Endodermal cell (in vitro differentiated cells): ENCODE data around the gene GRB10. TPM values are rescaled to one million over a fixed set of nuclear protein-coding genes. Genes with fewer than 3 reads are reported as not detected.

ENCODE experiments used
- DNase-seq: peaks from one replicate; pipeline ENCODE4 v3.0.0-alpha.2; 2017
- H3K27ac ChIP-seq: 2 replicates; pipeline ENCODE4 v1.5.1; 2013; ENCODE audit warnings: mild to moderate bottlenecking, low read depth, low read length, moderate library complexity
- H3K27me3 ChIP-seq: 2 replicates; pipeline ENCODE4 v1.6.1; 2013; ENCODE audit warnings: mild to moderate bottlenecking, low read length, moderate library complexity; ENCODE audit not compliant: insufficient read depth, control insufficient read depth, poor library complexity, severe bottlenecking
- H3K36me3 ChIP-seq: 2 replicates; pipeline ENCODE4 v1.7.0; 2013; ENCODE audit warnings: mild to moderate bottlenecking, low read length, moderate library complexity; ENCODE audit not compliant: control insufficient read depth, insufficient read depth
- H3K4me1 ChIP-seq: one replicate; pipeline ENCODE4 v1.7.0; 2013; ENCODE audit warnings: low read length; ENCODE audit not compliant: control insufficient read depth, insufficient read depth
- H3K4me3 ChIP-seq: 2 replicates; pipeline ENCODE4 v1.5.1; 2013; ENCODE audit warnings: mild to moderate bottlenecking, low read length, moderate library complexity
- H3K9ac ChIP-seq: 2 replicates; pipeline ENCODE4 v1.6.1; 2013; ENCODE audit warnings: mild to moderate bottlenecking, low read length, moderate library complexity; ENCODE audit not compliant: poor library complexity, severe bottlenecking; ENCODE audit errors: extremely low read depth
- H3K9me3 ChIP-seq: 2 replicates; pipeline ENCODE4 v1.6.1; 2013; ENCODE audit warnings: mild to moderate bottlenecking, low read length, moderate library complexity; ENCODE audit not compliant: control insufficient read depth
- H3K27ac Mint-ChIP-seq: 2 replicates; pipeline ENCODE4 v1.8.0; 2020; ENCODE audit warnings: mixed read lengths
- H3K27me3 Mint-ChIP-seq: 2 replicates; pipeline ENCODE4 v1.8.0; 2021; ENCODE audit warnings: mild to moderate bottlenecking, mixed read lengths; ENCODE audit not compliant: insufficient read depth
- H3K36me3 Mint-ChIP-seq: 2 replicates; pipeline ENCODE4 v1.8.0; 2020; ENCODE audit warnings: low read depth, mixed read lengths
- H3K4me1 Mint-ChIP-seq: 2 replicates; pipeline ENCODE4 v1.8.0; 2020; ENCODE audit warnings: mixed read lengths
- H3K4me3 Mint-ChIP-seq: 2 replicates; pipeline ENCODE4 v1.8.0; 2020; ENCODE audit warnings: mild to moderate bottlenecking, moderate library complexity, mixed read lengths
- H3K9me3 Mint-ChIP-seq: 2 replicates; pipeline ENCODE4 v1.8.0; 2020; ENCODE audit warnings: mild to moderate bottlenecking, mixed read lengths
- CTCF ChIP-seq: fragments of 200-600 bp; sonication (generic); conservative IDR thresholded peaks from 2 replicates; pipeline ENCODE4 v1.5.0; 2021; ENCODE audit warnings: antibody characterized with exemption, mild to moderate bottlenecking
- WGBS, 2 experiments: methylation state at CpG; one replicate each; pipeline versions ENCODE4 v1.1.5 to v1.1.7; 2013; ENCODE audit warnings: missing lambda C conversion rate in 2 of 2, mixed read lengths in 1 of 2; ENCODE audit not compliant: insufficient coverage in 1 of 2, insufficient read length in 1 of 2; 5-methylcytosine and 5-hydroxymethylcytosine counted together
- total RNA-seq, 2 donors: library from RNA; stranded (reverse); fragmentation: NEBNext Ultra II Directional in 1 of 2; extraction: Animal tissue kit (Norgen Biotek cat#: 25700) in 1 of 2; gene quantifications; 2 replicates in 1 of 2; 3 replicates in 1 of 2; pipeline ENCODE4 v1.2.1, GENCODE V29; 2021

GRB10 gene
- total RNA-seq, 2 donors from 2014 or later = 71.9 to 97.5 TPM

- no peaks in the 10 kb centered on the region for H3K9me3 Mint-ChIP-seq
- 97% methylated on average over 11 to 14 of the region's 14 CpGs for WGBS, 2 experiments
- Histone ChIP-seq H3K9ac (no peak overlapping the region), H3K36me3 (peaks cover 57% of the 10 kb centered on the region), H3K4me1 (no peaks in the 10 kb centered on the region), H3K9me3 (no peaks in the 10 kb centered on the region), H3K27ac (no peak overlapping the region), H3K27me3 (no peaks in the 10 kb centered on the region), H3K4me3 (no peak overlapping the region)
- no peak overlapping the region for H3K27ac Mint-ChIP-seq
- no peak overlapping the region for H3K4me3 Mint-ChIP-seq
- TF ChIP-seq CTCF = no peak
- H3K4me1 Mint-ChIP-seq = peaks cover 8% of the 10 kb centered on the region
- H3K27me3 Mint-ChIP-seq = no peaks in the 10 kb centered on the region
- DNase-seq = no peak
- H3K36me3 Mint-ChIP-seq = peaks cover 44% of the 10 kb centered on the region
Observed at GRCh38 chr7:50619684-50620083, 163.0 kb downstream of the GRB10 start.

- H3K4me1 ChIP-seq = no peaks in the 10 kb centered on the region
- no peak for TF ChIP-seq CTCF
- no peak overlapping the region for H3K4me3 ChIP-seq
- H3K27me3 Mint-ChIP-seq = no peaks in the 10 kb centered on the region
- 95% methylated on average over 4 to 5 of the region's 5 CpGs for WGBS, 2 experiments
- H3K9me3 Mint-ChIP-seq = no peaks in the 10 kb centered on the region
- H3K27ac ChIP-seq = no peak overlapping the region
- no peak overlapping the region for H3K4me3 Mint-ChIP-seq
- DNase-seq = no peak
- H3K36me3 ChIP-seq = peaks cover 63% of the 10 kb centered on the region
- H3K27ac Mint-ChIP-seq = no peak overlapping the region
- H3K9me3 ChIP-seq = no peaks in the 10 kb centered on the region
- H3K36me3 Mint-ChIP-seq = peaks cover 57% of the 10 kb centered on the region
- H3K27me3 ChIP-seq = no peaks in the 10 kb centered on the region
- peaks cover 8% of the 10 kb centered on the region for H3K4me1 Mint-ChIP-seq
- no peak overlapping the region for H3K9ac ChIP-seq
Observed at GRCh38 chr7:50618281-50618680, 164.4 kb downstream of the GRB10 start.

GRCh38 chr7:50615519-50616080 lies 167.1 kb downstream of the GRB10 start:
- no peak for TF ChIP-seq CTCF

More at GRCh38 chr7:50615519-50616080, 167.1 kb downstream of the GRB10 start:
- peak overlapping the region; percentile 26 for H3K27ac Mint-ChIP-seq
- H3K36me3 Mint-ChIP-seq = peaks cover 76% of the 10 kb centered on the region
- H3K4me3 ChIP-seq = no peak overlapping the region
- peaks cover 83% of the 10 kb centered on the region for H3K36me3 ChIP-seq
- no peaks in the 10 kb centered on the region for H3K4me1 Mint-ChIP-seq
- H3K27me3 ChIP-seq = no peaks in the 10 kb centered on the region
- H3K4me3 Mint-ChIP-seq = no peak overlapping the region
- no peaks in the 10 kb centered on the region for H3K27me3 Mint-ChIP-seq
- no peak overlapping the region for H3K9ac ChIP-seq
- no peak overlapping the region for H3K27ac ChIP-seq
- no peak for DNase-seq
- no peaks in the 10 kb centered on the region for H3K9me3 Mint-ChIP-seq
- WGBS, 2 experiments = 93 to 94% methylated on average over 4 to 5 of the region's 5 CpGs
- no peaks in the 10 kb centered on the region for H3K9me3 ChIP-seq
- no peaks in the 10 kb centered on the region for H3K4me1 ChIP-seq
